Measurements from ENCODE around the gene TLCD3A.

DNA sequence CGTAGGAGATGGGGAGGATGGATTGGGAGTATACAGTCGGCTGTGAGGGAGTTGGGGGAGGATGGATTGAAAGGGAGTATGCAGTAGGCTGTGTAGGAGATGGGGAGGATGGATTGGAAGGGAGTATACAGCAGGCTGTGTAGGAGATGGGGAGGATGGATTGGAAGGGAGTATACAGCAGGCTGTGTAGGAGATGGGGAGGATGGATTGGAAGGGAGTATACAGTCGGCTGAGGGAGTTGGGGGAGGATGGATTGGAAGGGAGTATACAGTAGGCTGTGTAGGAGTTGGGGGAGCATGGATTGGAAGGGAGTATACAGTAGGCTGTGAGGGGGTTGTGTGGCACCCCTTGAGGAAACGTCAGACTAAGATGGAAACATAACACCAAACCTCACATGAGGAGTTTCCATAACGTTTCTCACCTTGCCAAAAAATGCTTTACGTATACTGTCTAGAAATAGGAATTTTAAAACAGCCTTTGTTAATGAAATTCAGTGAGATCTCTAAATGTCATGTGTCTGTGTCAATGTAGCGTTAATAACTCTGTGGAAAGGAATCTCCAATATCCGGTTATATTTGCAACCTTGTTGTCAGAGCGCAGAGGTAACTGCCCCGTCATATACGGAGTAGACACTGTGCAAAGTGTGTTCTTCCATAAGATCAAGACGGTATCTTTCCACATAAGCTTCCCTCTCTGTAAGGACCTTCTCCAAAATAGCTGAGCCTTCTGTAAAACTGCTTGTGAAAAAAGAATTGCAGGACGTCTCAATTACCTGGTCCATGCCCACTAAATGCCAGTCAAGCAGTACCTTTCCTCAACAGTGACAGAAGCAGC, 11.5 kb upstream of the TLCD3A start:
- TF ChIP-seq, protein P1, sequence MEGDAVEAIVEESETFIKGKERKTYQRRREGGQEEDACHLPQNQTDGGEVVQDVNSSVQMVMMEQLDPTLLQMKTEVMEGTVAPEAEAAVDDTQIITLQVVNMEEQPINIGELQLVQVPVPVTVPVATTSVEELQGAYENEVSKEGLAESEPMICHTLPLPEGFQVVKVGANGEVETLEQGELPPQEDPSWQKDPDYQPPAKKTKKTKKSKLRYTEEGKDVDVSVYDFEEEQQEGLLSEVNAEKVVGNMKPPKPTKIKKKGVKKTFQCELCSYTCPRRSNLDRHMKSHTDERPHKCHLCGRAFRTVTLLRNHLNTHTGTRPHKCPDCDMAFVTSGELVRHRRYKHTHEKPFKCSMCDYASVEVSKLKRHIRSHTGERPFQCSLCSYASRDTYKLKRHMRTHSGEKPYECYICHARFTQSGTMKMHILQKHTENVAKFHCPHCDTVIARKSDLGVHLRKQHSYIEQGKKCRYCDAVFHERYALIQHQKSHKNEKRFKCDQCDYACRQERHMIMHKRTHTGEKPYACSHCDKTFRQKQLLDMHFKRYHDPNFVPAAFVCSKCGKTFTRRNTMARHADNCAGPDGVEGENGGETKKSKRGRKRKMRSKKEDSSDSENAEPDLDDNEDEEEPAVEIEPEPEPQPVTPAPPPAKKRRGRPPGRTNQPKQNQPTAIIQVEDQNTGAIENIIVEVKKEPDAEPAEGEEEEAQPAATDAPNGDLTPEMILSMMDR (conservative IDR thresholded peaks at IDR 0.05; ENCODE audit: low read depth, low read length): no peak
- TF ChIP-seq CEBPB (IDR thresholded peaks at IDR 0.05; ENCODE audit: low read depth, low read length) (no peak), MAZ (IDR thresholded peaks at IDR 0.05; ENCODE audit: borderline replicate concordance, low read depth, low read length) (no peak), SMC3 (IDR thresholded peaks at IDR 0.05; ENCODE audit: low read depth, low read length) (no peak), POLR2A (IDR thresholded peaks at IDR 0.05; ENCODE audit: low read depth, low read length) (no peak), BHLHE40 (IDR thresholded peaks at IDR 0.05; ENCODE audit: low read depth, low read length) (no peak), RFX5 (IDR thresholded peaks at IDR 0.05; ENCODE audit: low read depth, low read length) (no peak), MXI1 (IDR thresholded peaks at IDR 0.05; ENCODE audit: borderline replicate concordance, low read depth, low read length) (no peak), FOS (IDR thresholded peaks at IDR 0.05; ENCODE audit: low read depth, low read length) (no peak)
- TF ChIP-seq, protein P2, sequence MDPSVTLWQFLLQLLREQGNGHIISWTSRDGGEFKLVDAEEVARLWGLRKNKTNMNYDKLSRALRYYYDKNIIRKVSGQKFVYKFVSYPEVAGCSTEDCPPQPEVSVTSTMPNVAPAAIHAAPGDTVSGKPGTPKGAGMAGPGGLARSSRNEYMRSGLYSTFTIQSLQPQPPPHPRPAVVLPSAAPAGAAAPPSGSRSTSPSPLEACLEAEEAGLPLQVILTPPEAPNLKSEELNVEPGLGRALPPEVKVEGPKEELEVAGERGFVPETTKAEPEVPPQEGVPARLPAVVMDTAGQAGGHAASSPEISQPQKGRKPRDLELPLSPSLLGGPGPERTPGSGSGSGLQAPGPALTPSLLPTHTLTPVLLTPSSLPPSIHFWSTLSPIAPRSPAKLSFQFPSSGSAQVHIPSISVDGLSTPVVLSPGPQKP (IDR thresholded peaks at IDR 0.05; ENCODE audit: borderline replicate concordance, low read depth, low read length): no peak
- TF ChIP-seq, protein P3, sequence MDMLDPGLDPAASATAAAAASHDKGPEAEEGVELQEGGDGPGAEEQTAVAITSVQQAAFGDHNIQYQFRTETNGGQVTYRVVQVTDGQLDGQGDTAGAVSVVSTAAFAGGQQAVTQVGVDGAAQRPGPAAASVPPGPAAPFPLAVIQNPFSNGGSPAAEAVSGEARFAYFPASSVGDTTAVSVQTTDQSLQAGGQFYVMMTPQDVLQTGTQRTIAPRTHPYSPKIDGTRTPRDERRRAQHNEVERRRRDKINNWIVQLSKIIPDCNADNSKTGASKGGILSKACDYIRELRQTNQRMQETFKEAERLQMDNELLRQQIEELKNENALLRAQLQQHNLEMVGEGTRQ (IDR thresholded peaks at IDR 0.05; ENCODE audit: low read depth, low read length): no peak
